ENCODE measurements around the gene TMEM80.

The TMEM80 gene

GRCh38 chr11:742571-743201 is 47.1 kb downstream of the TMEM80 start:
- DNase-seq (ENCODE audit: extremely low read depth in 1 of 2, low read depth in 1 of 2) = no peak

GRCh38 chr11:745428-745827 is 49.8 kb downstream of the TMEM80 start:
- no peak for DNase-seq (ENCODE audit: extremely low read depth in 1 of 2, low read depth in 1 of 2)

GRCh38 chr11:746289-747157 is 50.9 kb downstream of the TMEM80 start:
- no peak for DNase-seq (ENCODE audit: extremely low read depth in 1 of 2, low read depth in 1 of 2)

GRCh38 chr11:747158-748006 is 51.8 kb downstream of the TMEM80 start, which contains the start of gene TALDO1:
Gene TALDO1, plus strand, starts transcription at chr11:747464. Its CDS starts 18 bp downstream, at chr11:747482.
- DNase-seq (ENCODE audit: extremely low read depth in 1 of 2, low read depth in 1 of 2) = peak; percentile 83

- DNase-seq (ENCODE audit: extremely low read depth in 1 of 2, low read depth in 1 of 2) = no peak
Measured at GRCh38 chr11:748007-748359, 52.4 kb downstream of the TMEM80 start.

GRCh38 chr11:749731-750130 is 54.1 kb downstream of the TMEM80 start:
- no peak for DNase-seq (ENCODE audit: extremely low read depth in 1 of 2, low read depth in 1 of 2)
